Medulla oblongata (tissue), 1 donor: ENCODE results near the gene VCPKMT.
"Not testable (repeated sequence)": the region's sequence is repeated elsewhere in the genome, so short reads cannot be mapped to it uniquely, and the experiment has no call there.

Experiments
- DNase-seq: peaks from one replicate; pipeline ENCODE4 v3.0.0-alpha.2; 2015; ENCODE audit errors: extremely low spot score

VCPKMT gene

DNA sequence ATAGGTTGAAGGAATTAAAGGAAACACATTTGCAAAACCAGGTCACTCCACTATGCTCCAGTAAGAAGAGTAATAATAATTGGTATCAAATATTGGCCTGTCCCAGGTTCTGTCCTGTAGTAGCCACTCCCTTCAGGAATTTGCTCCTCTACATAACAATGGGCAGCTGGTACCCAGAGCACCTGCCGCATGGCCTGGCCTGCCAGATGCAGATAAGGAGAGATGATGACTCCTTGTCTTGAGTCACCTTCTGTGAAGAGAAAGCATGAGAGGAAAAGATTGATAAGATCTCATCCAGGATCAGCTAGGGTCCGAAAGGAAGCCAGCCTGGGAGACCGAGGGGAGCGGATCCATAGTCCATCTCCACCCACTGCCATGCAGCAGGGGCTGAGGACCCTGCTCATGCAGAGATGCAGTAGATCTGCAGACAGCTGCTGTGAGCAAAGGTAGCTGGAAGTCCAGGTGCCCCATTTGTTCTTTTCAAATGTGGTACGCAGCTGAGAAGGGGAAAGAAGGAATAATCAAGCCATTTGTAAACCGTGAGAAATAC lies 24.3 kb downstream of the VCPKMT start:
- no peak for DNase-seq

DNA sequence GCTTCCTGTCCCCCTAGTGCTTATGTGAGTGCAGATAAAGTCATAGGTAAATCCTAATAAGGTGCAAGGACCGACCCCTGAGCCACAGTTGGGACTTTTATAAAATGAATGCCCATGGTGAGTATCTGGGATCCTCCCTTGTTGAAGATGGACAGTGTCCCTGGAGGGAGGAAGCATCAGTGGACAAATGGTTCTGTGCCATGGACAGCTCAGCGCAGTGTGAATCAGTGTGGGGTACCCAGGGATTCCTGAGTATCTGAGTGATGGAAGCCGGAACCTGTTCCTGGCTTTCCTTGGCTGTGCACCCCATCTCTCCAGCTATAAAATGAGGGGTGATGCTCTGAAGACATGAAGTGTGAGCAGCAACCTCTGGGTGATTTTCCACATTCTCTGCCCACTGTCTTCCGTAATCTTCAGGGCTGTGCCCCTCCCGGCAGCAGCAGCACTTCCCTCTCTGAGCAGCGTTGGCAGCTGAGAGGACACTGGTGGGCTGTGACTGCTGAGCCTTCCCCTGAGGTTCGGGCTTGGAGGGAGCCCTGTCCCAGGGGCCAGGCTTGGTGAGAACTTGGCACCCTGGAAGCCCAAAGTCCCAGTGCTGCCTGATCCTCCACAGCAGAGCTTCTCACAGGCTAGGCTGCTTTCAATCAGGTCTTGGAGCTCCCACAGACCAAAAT lies 25.0 kb downstream of the VCPKMT start:
- peak; percentile 9 for DNase-seq

DNA sequence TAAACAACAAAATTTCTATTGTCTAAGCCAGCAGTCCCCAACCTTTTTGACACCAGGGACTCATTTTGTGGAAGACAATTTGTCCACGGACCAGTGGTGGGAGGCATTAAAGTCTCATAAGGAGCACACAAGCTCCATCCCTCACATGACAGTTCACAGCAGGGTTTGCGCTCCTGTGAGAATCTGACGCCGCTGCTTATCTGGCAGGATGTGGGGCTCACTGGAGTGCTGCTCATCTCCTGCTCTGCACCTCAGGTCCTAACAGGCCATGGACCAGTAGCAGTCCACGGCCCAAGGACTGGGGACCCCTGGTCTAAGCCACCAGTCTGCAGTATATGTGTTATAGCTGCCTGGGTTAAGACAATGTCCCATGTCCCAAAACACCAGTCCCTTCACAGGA lies 27.2 kb downstream of the VCPKMT start:
- DNase-seq = no peak

DNA sequence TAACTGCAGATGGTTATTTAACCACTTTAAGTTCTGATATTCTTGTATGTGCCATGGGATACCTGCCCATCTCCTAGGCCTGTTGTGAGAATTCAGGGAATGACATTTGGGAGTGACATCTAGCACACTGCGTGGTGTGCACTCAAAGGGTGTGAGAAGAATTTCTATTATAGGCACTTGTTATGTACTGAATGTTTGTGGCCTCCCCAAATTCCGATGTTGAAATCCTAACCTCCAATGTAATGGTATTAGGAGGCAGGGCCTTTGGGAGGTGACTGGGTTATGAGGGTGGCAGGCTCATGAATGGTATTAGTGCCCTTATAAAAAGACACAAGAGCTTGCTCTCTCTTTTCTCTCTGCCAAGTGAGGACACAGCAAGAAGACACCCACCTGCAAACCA lies 27.6 kb downstream of the VCPKMT start:
- DNase-seq = no peak

DNA sequence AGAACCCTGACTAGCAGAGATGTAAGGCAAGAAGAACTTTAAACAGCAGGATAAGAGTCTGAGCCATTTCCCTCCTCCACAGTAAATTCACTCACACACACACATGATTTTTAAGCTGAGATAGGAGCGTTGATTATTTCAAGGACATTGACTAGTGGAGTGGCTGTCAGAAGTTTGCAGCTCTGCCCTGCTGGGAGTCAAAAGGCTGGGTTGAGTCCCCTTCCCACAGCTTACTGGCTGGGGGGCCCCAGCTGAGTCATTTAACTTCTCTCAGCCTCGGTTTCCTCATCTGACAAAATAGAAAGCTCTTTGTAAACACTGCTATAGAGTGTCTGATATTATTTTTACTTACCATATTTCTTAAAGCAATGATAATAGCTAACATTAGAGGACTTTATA lies 28.3 kb downstream of the VCPKMT start:
- no peak for DNase-seq

DNA sequence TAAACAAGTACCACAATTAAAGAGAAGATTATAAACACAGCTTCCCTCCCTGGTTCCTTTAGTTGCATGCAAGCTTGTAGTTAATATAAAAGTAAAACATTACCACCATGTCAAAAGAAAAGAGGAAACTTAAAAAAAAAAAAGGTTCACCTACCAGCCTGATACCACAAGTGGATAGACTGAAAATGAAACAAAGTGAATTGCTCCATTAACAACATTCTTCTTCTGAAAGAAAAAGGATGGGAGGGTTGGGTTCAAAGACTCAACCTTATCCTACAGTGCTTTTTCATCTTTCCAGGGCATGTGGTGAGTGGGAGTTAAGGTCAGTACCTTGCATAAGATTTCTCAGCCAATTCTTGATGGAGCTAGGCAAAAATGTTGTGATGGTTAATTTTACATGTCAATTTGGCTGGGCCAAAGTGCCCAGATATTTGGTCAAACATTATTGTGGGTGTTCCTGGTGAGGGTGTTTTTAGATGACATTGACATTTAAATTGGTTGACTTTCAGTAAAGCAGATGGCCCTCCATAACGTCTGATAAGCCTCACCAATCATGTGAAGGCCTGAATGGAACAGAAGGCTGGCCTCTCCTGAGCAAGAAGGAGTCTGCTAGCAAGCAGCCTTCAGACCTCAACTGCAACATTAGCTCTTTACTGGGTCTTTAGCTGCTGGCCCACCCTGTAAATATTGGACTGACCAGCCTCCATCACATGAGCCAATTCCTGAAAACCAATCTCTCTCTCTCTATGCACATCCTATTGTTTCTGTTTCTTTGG lies 28.8 kb downstream of the VCPKMT start:
- DNase-seq = no peak

DNA sequence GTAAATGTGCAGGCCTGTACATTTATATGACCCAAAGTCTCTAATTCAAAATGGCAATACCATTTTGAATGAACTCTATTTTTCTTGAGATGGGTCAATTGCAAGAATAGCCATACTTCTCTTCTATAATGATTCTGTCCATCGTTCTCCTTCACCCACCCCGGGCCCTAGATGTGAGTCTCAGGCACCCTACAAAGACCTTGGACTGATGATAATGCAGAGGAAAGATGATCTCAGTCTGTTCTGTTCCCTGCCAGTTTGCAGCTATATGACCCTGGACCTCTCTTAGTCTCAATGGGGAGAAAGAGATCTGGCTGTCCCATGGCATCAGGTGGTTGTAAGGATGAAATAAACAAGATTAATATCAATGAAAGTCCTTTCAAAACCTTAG lies 30.1 kb downstream of the VCPKMT start:
- DNase-seq = no peak

DNA sequence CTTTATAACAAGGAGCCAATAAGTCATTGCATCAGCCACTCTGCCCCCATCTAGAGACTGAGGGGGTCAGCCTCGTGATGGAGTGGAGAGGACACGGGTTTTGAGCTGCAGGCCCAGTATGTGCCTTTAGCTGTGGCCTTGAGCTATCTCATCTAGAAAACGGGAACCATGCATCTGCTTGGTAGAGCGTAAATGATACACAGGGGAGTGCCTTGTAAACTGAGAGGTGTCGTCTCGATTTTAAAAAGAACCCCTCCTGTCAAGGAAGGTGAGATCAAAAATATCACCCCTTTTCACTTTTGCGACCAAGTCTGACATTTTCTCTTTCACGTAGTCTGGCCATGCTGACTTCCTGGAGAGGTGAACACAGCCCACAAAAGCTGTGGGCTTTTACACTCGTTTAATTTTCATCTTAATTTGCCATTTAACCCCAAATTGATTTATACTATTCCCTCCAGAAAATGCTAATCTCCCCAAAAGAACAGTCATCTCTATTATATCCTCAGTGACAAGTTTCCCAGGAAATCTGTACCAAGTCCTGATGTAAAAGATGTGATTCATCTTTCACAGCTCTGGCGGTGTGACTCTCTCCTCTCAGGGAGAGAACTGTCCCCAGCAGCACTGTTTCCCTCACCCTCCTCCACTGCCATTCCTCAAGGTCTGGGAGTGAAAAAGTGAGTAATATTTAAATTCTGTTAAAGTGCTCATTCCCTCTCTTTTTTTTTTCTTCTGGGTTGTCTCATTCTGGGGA lies 30.6 kb downstream of the VCPKMT start:
- DNase-seq = no peak

DNA sequence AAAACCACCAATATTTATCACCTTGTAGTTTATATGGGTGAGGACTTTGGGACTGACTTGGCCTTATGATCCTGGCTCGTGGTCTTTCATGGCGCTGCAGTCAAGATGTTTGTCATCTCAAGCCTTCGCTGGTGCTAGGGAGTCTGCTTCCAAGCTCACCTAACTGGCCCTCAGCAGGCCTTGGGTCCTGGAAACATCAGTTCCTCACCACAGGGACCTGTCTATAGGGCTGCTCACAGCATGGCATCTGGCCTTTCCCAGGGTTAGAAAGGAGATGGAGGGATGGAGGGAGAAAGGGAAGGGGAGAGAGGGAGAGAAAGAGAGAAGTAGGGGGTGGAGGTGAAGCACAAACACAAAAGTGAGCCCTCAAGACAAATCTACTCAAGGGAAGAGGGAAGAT lies 31.7 kb downstream of the VCPKMT start:
- DNase-seq = no peak

DNA sequence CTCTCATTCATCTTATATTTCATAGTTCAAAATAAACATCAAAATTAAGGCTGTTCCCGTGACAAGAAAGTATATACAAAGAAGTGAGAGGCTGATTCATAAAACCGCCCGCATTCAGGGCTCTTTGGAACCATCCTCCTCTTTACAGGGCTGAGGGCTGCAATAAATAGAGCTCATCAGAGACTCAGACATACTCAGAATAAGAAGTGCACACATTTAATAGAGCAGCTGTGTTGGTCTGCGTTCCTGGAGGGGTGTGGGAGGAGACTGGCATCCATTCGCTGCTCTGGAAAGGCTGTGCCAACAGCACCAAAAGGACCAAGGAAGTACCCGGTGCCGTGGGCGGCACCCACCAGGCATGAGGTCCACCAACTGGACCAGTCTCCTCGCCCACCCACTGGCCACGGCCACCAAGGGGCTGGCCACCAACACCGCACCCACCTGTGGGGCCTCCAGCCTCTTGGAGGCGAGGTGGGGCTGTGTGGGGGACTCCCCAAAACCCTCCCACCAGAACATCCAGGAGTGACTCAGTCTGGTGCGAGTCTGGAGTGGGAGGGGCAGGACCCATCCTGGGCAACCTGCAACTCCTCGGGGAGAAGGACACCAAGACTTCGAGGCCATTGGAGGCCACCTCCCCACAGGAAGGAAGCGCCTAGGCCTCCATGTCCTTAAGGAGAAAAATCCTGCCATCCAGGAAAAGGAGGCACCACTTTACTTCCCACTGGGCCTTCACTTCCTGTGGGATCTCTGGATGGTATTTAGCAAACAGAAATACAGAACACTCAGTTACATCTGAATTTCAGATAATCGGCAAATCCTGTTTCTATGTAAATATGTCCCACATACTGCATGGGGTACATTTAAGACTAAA lies 32.7 kb downstream of the VCPKMT start:
- no peak for DNase-seq

DNA sequence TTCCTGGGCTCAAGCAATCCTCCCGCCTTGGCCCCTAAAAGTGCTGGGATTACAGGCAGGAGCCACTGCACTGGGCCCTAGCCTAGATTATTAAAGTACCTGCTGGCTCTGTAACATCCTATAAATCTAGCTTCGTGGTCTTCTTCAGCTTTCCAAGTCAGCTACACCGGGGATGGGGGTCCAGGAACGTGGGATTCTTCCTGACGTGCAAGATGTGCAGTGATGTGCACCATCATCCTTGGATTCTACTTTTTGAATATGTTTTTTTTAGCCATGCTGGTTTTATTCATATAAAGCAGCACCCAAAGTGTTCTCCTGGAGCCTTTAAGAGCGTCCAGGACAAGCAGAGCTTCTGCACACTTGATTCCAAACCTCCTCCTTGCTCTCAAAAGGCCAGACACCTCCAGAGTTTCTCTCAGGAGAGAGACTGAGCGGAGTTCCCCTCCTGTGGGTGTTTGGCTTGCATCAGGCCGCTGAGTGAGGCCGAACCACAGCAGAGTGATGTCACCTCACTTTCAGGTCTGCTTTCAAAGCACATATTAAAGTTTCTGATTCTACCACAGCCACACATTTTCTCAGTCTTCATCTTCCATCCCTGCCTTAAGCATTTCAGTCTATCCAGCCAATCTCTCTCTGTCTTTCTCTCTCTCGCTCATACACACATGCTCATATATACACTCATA lies 33.4 kb downstream of the VCPKMT start:
- DNase-seq = no peak

DNA sequence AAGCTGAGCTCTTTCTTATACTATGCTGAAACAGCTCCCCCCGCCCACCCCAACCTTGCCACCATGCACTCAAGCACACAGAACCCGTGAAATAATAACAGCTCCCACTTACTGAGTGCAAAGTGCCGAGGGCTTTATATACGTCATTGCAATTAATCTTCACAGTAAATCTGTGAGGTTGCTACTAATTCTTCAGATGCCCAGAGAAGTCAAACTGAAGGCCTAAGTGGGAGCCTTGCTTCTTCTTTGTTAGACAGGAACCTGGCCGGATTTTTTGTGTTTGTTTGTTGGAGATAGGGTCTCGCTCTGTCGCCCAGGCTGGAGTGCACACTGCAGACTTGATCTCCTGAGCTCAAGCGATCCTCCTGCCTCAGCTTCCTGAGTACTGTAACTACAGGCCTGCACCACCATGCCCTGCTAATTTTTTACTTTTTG lies 34.0 kb downstream of the VCPKMT start:
- DNase-seq = no peak

DNA sequence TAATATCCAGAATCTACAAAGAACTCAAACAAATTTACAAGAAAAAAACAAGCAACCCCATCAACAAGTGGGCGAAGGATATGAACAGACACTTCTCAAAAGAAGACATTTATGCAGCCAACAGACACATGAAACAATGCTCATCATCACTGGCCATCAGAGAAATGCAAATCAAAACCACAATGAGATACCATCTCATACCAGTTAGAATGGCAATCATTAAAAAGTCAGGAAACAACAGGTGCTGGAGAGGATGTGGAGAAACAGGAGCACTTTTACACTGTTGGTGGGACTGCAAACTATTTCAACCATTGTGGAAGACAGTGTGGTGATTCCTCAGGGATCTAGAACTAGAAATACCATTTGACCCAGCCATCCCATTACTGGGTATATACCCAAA lies 37.3 kb downstream of the VCPKMT start:
- DNase-seq = not testable (repeated sequence)

DNA sequence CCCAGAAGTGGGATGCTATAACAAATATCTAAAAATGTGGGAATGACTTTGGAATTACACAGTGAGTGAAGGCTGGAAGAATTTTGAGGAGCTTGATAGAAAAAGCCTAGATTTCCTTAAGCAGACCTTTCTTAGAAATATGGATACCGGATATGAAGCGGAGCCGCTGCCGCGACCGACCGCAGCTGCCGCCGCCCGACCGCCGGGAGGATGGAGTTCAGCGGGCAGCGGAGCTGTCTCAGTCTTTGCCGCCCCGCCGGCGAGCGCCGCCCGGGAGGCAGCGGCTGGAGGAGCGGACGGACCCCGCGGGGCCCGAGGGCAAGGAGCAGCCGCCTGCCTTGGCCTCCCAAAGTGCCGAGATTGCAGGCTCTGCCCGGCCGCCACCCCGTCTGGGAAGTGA lies 42.7 kb downstream of the VCPKMT start:
- not testable (repeated sequence) for DNase-seq

DNA sequence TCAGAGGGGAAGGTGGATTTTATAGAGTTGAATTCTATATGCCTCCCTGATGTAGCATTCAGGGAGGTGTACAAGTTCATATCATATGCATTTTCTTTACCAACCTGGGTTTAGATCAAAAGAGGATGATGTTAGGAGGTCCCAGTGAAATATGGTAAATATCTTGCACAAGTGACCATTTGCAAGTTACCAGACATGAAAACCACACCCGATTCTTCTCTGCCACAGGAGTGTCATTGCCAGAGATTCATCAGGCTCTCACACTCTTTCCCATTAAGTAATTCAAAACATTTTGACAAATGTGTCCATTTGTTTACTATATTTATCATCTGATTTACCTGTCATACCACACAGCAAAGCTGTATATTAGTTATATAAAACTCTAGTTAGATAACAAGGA lies 44.0 kb downstream of the VCPKMT start:
- no peak for DNase-seq

DNA sequence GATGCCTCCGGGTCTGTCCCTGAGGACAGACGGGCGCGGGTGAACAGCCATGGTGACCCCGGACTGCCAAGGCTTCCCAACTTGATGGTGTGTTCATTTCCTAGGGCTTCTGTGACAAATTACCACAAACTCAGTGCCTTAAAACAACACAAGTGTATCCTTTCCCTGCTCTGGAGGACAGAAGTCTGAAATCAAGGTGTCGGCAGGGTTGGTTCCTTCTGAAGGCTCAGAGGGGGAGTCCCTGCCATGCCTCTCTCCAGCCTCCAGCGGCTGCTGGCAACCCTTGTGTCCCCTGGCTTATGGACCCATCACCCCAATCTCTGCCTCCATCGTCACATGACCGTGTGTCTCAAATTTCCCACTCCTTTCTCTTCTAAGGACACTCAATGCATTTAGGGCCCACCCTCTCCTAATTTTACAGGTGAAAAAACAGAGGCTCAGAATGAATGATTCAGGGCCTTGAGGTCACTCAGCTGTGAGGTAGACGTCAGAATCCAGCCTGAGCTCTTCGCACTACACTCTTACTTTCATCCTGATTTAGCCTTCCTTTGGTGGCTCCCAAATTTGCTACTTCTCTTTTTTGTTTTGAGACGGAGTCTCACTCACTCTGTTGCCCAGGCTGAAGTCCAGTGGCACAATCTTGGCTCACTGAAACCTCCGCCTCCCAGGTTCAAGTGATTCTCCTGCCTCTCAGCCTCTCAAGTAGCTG lies 45.4 kb downstream of the VCPKMT start:
- DNase-seq = no peak

DNA sequence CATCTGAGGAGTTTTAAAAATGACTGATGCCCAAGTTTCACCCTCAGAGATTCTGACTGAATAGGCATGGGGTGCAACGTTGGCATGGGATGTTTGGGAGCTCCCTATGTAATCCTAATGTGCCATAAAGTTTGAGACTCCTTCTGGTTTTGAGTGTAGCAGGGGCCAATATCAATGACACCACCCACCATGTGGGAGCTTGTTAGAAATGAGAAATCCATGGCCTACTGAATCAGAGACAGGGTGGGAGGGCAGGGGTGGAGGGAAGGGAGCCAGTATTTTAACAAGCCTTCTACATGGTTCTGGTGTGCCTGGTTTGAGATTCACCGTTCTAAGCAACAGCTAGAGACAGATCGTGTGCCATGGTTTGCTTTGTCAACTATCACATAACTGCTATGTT lies 46.1 kb downstream of the VCPKMT start:
- no peak for DNase-seq

DNA sequence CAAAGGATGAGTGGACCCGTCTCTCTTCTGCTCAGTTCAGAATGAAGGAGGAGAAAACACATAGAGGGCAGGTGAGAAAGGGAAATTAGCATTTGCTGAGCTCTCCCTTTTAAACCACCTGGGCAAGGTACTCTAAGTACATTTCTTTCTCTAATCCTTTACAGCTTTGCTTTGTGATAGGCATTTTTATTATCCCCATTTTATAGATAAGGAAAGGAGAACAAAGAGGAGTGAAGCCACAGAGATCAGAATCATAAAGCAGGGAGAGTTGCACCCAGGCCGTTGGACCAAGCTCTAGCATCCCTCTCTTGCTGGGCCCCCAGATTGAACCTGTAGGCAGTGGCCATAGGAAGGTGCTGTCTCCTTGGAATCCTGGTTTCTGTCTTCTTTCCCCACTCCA lies 47.0 kb downstream of the VCPKMT start:
- DNase-seq = no peak

DNA sequence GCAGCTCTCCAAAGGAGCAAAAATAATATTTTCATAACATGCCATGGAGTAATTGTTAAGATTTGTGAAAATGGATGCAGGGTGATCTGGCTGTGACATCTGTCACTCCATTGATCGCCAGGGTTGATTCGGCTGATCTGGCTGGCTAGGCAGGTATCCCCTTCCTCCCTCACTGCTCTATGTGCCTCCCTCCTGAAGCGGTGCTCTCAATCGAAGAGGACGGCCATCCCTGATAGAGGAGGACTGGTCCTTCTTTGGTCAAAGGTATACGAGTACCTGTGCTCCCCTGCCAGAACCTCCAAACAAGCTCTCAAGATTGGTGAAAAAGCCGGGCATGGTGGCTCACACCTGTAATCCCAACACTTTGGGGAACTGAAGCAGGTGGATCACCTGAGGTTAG lies 47.9 kb downstream of the VCPKMT start:
- DNase-seq = no peak
